Fibroblast of pulmonary artery (primary cell): ENCODE results near the gene PAM16.

ENCODE experiments used
- DNase-seq: peaks from one replicate; pipeline ENCODE4 v3.0.0-alpha.2; 2010; ENCODE audit warnings: low read depth
- H3K4me3 ChIP-seq: replicated peaks from 2 replicates; pipeline ENCODE4 v1.5.1; 2011; ENCODE audit warnings: low read depth, mild to moderate bottlenecking, control low read depth, low read length, moderate library complexity
- CTCF ChIP-seq: IDR thresholded peaks from 2 replicates; pipeline ENCODE4 v1.5.1; 2011; ENCODE audit warnings: mild to moderate bottlenecking, control low read depth, low read length, inconsistent platforms; ENCODE audit errors: missing control alignments

The PAM16 gene

GRCh38 chr16:4316108-4316863 lies 34.8 kb downstream of the PAM16 start:
- peak overlapping the region; percentile 72 for H3K4me3 ChIP-seq
- TF ChIP-seq CTCF = no peak
- DNase-seq = no peak

GRCh38 chr16:4315186-4316107 lies 35.7 kb downstream of the PAM16 start, which contains the start of gene GLIS2:
Gene GLIS2, plus strand, starts transcription at chr16:4316067. Its CDS starts 16,214 bp downstream, at chr16:4332281.
- no peak for TF ChIP-seq CTCF
- H3K4me3 ChIP-seq = peak within 1 kb of the TSS; percentile 72
- peak; percentile 85 for DNase-seq

DNA sequence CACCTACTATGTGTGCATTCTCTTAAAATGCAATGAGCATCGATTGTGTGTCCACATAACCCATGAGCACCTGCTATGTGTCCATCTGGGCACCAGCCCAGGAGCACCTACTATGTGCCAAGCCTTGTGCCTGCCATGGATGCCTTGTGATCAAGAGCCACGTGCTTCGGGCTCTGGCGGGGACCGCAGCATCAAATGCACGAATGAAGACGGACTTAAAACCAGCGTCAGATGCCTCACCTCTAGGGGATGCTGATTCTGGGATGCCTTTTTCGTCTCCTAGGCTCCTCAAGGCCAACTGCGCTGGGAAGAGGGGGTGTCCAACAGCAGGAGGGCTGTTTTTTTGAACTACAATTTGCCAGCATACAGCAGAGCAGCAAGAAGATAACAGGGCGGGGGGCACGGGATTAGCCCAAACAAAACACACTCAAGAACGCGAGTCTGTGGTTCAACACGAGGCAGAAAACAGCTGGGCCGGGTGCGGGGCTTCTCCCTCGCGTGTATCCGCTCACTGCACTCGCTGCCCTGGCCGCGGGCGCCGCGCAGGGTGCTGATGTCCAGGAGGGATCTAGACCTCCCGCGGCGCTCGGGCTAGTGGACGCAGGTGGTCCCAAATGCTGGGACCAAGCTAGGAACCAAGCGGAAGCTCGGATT lies 36.5 kb downstream of the PAM16 start:
- TF ChIP-seq CTCF = no peak
- peak overlapping the region; percentile 57 for H3K4me3 ChIP-seq
- peak; percentile 52 for DNase-seq

GRCh38 chr16:4313563-4314531 lies 37.3 kb downstream of the PAM16 start:
- no peak overlapping the region for H3K4me3 ChIP-seq
- DNase-seq = no peak
- TF ChIP-seq CTCF = peak; percentile 48

DNA sequence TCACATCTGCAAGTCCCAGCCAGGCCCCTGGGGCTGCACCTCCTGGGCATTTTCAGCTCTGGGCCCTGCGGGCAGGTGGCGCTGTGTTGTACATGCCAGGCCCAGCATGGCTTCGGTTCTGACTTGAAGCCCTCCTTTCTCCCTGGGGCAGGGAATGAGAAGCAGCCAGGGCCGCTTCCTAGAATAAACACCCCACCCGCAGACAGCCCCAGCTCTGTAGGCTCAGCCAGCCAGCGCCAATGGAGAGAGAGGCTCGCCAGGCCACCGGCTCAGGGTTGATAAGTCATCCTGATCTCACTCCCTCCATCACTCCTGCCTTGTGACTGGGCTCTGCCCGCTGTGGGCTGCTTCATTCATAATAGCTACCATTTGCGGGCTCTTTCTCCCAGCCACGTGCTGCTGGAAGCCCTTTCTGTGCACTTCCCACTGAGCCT lies 41.3 kb downstream of the PAM16 start:
- no peak overlapping the region for H3K4me3 ChIP-seq
- DNase-seq = peak; percentile 61
- TF ChIP-seq CTCF = peak; percentile 63
